Effector memory CD8-positive, alpha-beta T cell (primary cell): Measurements from ENCODE around the gene CEP295NL.
"Not testable (repeated sequence)": the region's sequence is repeated elsewhere in the genome, so short reads cannot be mapped to it uniquely, and the experiment has no call there.

Experiments used
- ATAC-seq: fragments of 150-1000 bp; cut with Tn5 transposase; replicated peaks from 2 replicates; pipeline ENCODE4 v1.10.0; 2021; ENCODE audit warnings: mild to moderate bottlenecking, moderate library complexity
- DNase-seq, 3 experiments: peaks; one replicate each; pipeline ENCODE4 v3.0.0; 2021
- H3K27ac Mint-ChIP-seq, 2 donors: one replicate each; pipeline ENCODE4 v1.8.0; 2022; ENCODE audit warnings: mild to moderate bottlenecking in 2 of 2, mixed read lengths in 2 of 2, moderate library complexity in 2 of 2
- H3K27me3 Mint-ChIP-seq, 2 donors: one replicate each; pipeline ENCODE4 v1.8.0; 2022; ENCODE audit warnings: mixed read lengths in 2 of 2
- H3K36me3 Mint-ChIP-seq: one replicate; pipeline ENCODE4 v1.8.0; 2022; ENCODE audit warnings: mild to moderate bottlenecking, moderate library complexity, mixed read lengths; ENCODE audit not compliant: insufficient read depth
- H3K4me1 Mint-ChIP-seq, 2 donors: one replicate each; pipeline ENCODE4 v1.8.0; 2022; ENCODE audit warnings: low read depth in 2 of 2, mixed read lengths in 2 of 2
- H3K4me3 Mint-ChIP-seq, 2 donors: one replicate each; pipeline ENCODE4 v1.8.0; 2022; ENCODE audit warnings: mild to moderate bottlenecking in 2 of 2, mixed read lengths in 2 of 2, moderate library complexity in 2 of 2
- H3K9me3 Mint-ChIP-seq, 2 donors: one replicate each; pipeline ENCODE4 v1.8.0; 2022; ENCODE audit warnings: mixed read lengths in 2 of 2

Gene CEP295NL

GRCh38 chr17:78905541-78905940 is 2.5 kb upstream of the CEP295NL start:
- no peak for ATAC-seq
- no peaks in the 10 kb centered on the region for H3K9me3 Mint-ChIP-seq
- peaks cover 42 to 55% of the 10 kb centered on the region in 2 donors for H3K27me3 Mint-ChIP-seq
- no peak overlapping the region for H3K4me3 Mint-ChIP-seq
- peaks cover 9% of the 10 kb centered on the region for H3K36me3 Mint-ChIP-seq
- DNase-seq = no peak
- no peak overlapping the region for H3K27ac Mint-ChIP-seq
- H3K4me1 Mint-ChIP-seq = peaks cover 0 to 12% of the 10 kb centered on the region in 2 donors

GRCh38 chr17:78905116-78905515 is 2.1 kb upstream of the CEP295NL start:
- no peak overlapping the region for H3K4me3 Mint-ChIP-seq
- ATAC-seq (no peak), DNase-seq (no peak)
- H3K9me3 Mint-ChIP-seq = no peaks in the 10 kb centered on the region
- peaks cover 42 to 51% of the 10 kb centered on the region in 2 donors for H3K27me3 Mint-ChIP-seq
- H3K27ac Mint-ChIP-seq = no peak overlapping the region
- peaks cover 0 to 12% of the 10 kb centered on the region in 2 donors for H3K4me1 Mint-ChIP-seq
- H3K36me3 Mint-ChIP-seq = peaks cover 9% of the 10 kb centered on the region

GRCh38 chr17:78904371-78904770 is 1.4 kb upstream of the CEP295NL start:
- peaks cover 0 to 12% of the 10 kb centered on the region in 2 donors for H3K4me1 Mint-ChIP-seq
- H3K27me3 Mint-ChIP-seq = peaks cover 42 to 54% of the 10 kb centered on the region in 2 donors
- H3K9me3 Mint-ChIP-seq = no peaks in the 10 kb centered on the region
- DNase-seq = no peak
- peaks cover 9% of the 10 kb centered on the region for H3K36me3 Mint-ChIP-seq
- H3K27ac Mint-ChIP-seq = no peak overlapping the region
- no peak overlapping the region for H3K4me3 Mint-ChIP-seq
- no peak for ATAC-seq

GRCh38 chr17:78902231-78902630 is 770 bp downstream of the CEP295NL start:
- DNase-seq, H3K27ac Mint-ChIP-seq, H3K4me3 Mint-ChIP-seq, H3K36me3 Mint-ChIP-seq, ATAC-seq, H3K9me3 Mint-ChIP-seq: not testable (repeated sequence)
- peaks cover 34 to 48% of the 10 kb centered on the region in 2 donors for H3K27me3 Mint-ChIP-seq
- peaks cover 0 to 12% of the 10 kb centered on the region in 2 donors for H3K4me1 Mint-ChIP-seq

- DNase-seq (no peak), ATAC-seq (no peak)
- H3K27ac Mint-ChIP-seq = no peak overlapping the region
- no peaks in the 10 kb centered on the region for H3K9me3 Mint-ChIP-seq
- H3K4me3 Mint-ChIP-seq = no peak overlapping the region
- peaks cover 9% of the 10 kb centered on the region for H3K36me3 Mint-ChIP-seq
- peaks cover 34 to 48% of the 10 kb centered on the region in 2 donors for H3K27me3 Mint-ChIP-seq
- peaks cover 0 to 12% of the 10 kb centered on the region in 2 donors for H3K4me1 Mint-ChIP-seq
Measured at GRCh38 chr17:78901806-78902205, 1.2 kb downstream of the CEP295NL start.

GRCh38 chr17:78900816-78901215 is 2.2 kb downstream of the CEP295NL start:
- DNase-seq (no peak), ATAC-seq (no peak)
- H3K9me3 Mint-ChIP-seq = no peaks in the 10 kb centered on the region
- peaks cover 34 to 58% of the 10 kb centered on the region in 2 donors for H3K27me3 Mint-ChIP-seq
- H3K4me1 Mint-ChIP-seq = peaks cover 0 to 12% of the 10 kb centered on the region in 2 donors
- peaks cover 9% of the 10 kb centered on the region for H3K36me3 Mint-ChIP-seq
- no peak overlapping the region for H3K4me3 Mint-ChIP-seq
- no peak overlapping the region for H3K27ac Mint-ChIP-seq

- Mint-ChIP-seq H3K27me3 (peaks cover 34 to 59% of the 10 kb centered on the region in 2 donors), H3K36me3 (peaks cover 9% of the 10 kb centered on the region), H3K9me3 (no peaks in the 10 kb centered on the region), H3K4me3 (no peak overlapping the region), H3K27ac (no peak overlapping the region), H3K4me1 (peaks cover 0 to 12% of the 10 kb centered on the region in 2 donors)
- no peak for ATAC-seq
- no peak for DNase-seq
Measured at GRCh38 chr17:78899361-78900260, 3.4 kb downstream of the CEP295NL start.

- H3K4me1 Mint-ChIP-seq = peaks cover 0 to 12% of the 10 kb centered on the region in 2 donors
- H3K4me3 Mint-ChIP-seq = no peak overlapping the region
- H3K27me3 Mint-ChIP-seq = peaks cover 32 to 56% of the 10 kb centered on the region in 2 donors
- no peak for DNase-seq
- H3K36me3 Mint-ChIP-seq = peaks cover 9% of the 10 kb centered on the region
- H3K27ac Mint-ChIP-seq = no peak overlapping the region
- ATAC-seq = no peak
- H3K9me3 Mint-ChIP-seq = no peaks in the 10 kb centered on the region
Measured at GRCh38 chr17:78898947-78899346, 4.1 kb downstream of the CEP295NL start.

GRCh38 chr17:78898075-78898836 is 4.7 kb downstream of the CEP295NL start:
- H3K4me1 Mint-ChIP-seq = peaks cover 0 to 5% of the 10 kb centered on the region in 2 donors
- no peak overlapping the region for H3K27ac Mint-ChIP-seq
- H3K36me3 Mint-ChIP-seq = peaks cover 7% of the 10 kb centered on the region
- ATAC-seq = no peak
- DNase-seq = no peak
- no peak overlapping the region for H3K4me3 Mint-ChIP-seq
- peaks cover 25 to 49% of the 10 kb centered on the region in 2 donors for H3K27me3 Mint-ChIP-seq
- H3K9me3 Mint-ChIP-seq = no peaks in the 10 kb centered on the region

GRCh38 chr17:78897664-78898047 is 5.3 kb downstream of the CEP295NL start:
- Mint-ChIP-seq H3K9me3 (no peaks in the 10 kb centered on the region), H3K36me3 (peaks cover 6% of the 10 kb centered on the region), H3K4me3 (no peak overlapping the region), H3K27ac (no peak overlapping the region), H3K27me3 (peaks cover 19 to 45% of the 10 kb centered on the region in 2 donors), H3K4me1 (no peaks in the 10 kb centered on the region)
- DNase-seq (no peak), ATAC-seq (no peak)

GRCh38 chr17:78896834-78897663 is 6.0 kb downstream of the CEP295NL start:
- DNase-seq (no peak), ATAC-seq (no peak)
- Mint-ChIP-seq H3K36me3 (peaks cover 3% of the 10 kb centered on the region), H3K4me1 (no peaks in the 10 kb centered on the region), H3K27me3 (peaks cover 14 to 45% of the 10 kb centered on the region in 2 donors), H3K9me3 (no peaks in the 10 kb centered on the region), H3K4me3 (no peak overlapping the region), H3K27ac (no peak overlapping the region)

- H3K27me3 Mint-ChIP-seq = peaks cover 14 to 45% of the 10 kb centered on the region in 2 donors
- H3K4me1 Mint-ChIP-seq = no peaks in the 10 kb centered on the region
- peaks cover 2% of the 10 kb centered on the region for H3K36me3 Mint-ChIP-seq
- H3K9me3 Mint-ChIP-seq = no peaks in the 10 kb centered on the region
- DNase-seq (no peak), ATAC-seq (no peak)
- H3K4me3 Mint-ChIP-seq = no peak overlapping the region
- no peak overlapping the region for H3K27ac Mint-ChIP-seq
Measured at GRCh38 chr17:78896091-78896833, 6.7 kb downstream of the CEP295NL start.
